Liver (tissue), 9 donors: ENCODE results near the gene CNKSR1. TPM values are rescaled to one million over a fixed set of nuclear protein-coding genes. Genes with fewer than 3 reads are reported as not detected.

ENCODE experiments used
- DNase-seq: peaks from one replicate; pipeline ENCODE4 v3.0.0-alpha.2; 2017; ENCODE audit warnings: low spot score
- H3K27ac ChIP-seq, 2 donors: one replicate each; pipeline ENCODE4 v1.7.0; 2013; ENCODE audit warnings: inconsistent platforms in 2 of 2, low read length in 2 of 2, control low read depth in 1 of 2, low read depth in 1 of 2, mild to moderate bottlenecking in 1 of 2
- H3K27me3 ChIP-seq, 4 donors: one replicate each; pipeline versions ENCODE4 v1.6.1 to v1.7.0; 2013; ENCODE audit warnings: low read length in 3 of 4, inconsistent platforms in 1 of 4, mild to moderate bottlenecking in 1 of 4, moderate library complexity in 1 of 4; ENCODE audit not compliant: control insufficient read depth in 4 of 4, insufficient read depth in 4 of 4
- H3K36me3 ChIP-seq, 4 donors: one replicate each; pipeline versions ENCODE4 v1.6.1 to v1.7.0; 2013; ENCODE audit warnings: low read length in 3 of 4, mild to moderate bottlenecking in 3 of 4, low read depth in 1 of 4, moderate library complexity in 1 of 4; ENCODE audit not compliant: control insufficient read depth in 4 of 4, insufficient read depth in 3 of 4
- H3K4me1 ChIP-seq, 4 donors: one replicate each; pipeline versions ENCODE4 v1.6.1 to v1.7.0; 2013; ENCODE audit warnings: low read length in 3 of 4, mild to moderate bottlenecking in 3 of 4, moderate library complexity in 1 of 4; ENCODE audit not compliant: control insufficient read depth in 4 of 4, insufficient read depth in 4 of 4
- H3K4me3 ChIP-seq, 3 donors: one replicate each; pipeline versions ENCODE4 v1.6.1 to v1.7.0; 2013; ENCODE audit warnings: low read length in 3 of 3, control low read depth in 1 of 3, low read depth in 1 of 3, mild to moderate bottlenecking in 1 of 3
- H3K9ac ChIP-seq, 2 donors: one replicate each; pipeline ENCODE4 v1.7.0; 2013; ENCODE audit warnings: low read length in 2 of 2, mild to moderate bottlenecking in 2 of 2, moderate library complexity in 2 of 2, control low read depth in 1 of 2, low read depth in 1 of 2
- H3K9me3 ChIP-seq, 4 donors: one replicate each; pipeline versions ENCODE4 v1.6.1 to v1.7.0; 2013; ENCODE audit warnings: low read length in 3 of 4; ENCODE audit not compliant: control insufficient read depth in 4 of 4
- ATF3 ChIP-seq: IDR thresholded peaks from 2 replicates; pipeline ENCODE4 v1.6.1; 2016; ENCODE audit warnings: antibody characterized with exemption
- CTCF ChIP-seq: fragments of 150-350 bp; IDR thresholded peaks from 2 replicates; pipeline ENCODE4 v1.5.1; 2017; ENCODE audit warnings: improper control_type of control experiment, low read depth, low read length; ENCODE audit not compliant: missing input control
- EGR1 ChIP-seq, 2 donors: IDR thresholded peaks; 2 replicates each; pipeline ENCODE4 v1.6.1; 2016 to 2018; ENCODE audit warnings: antibody characterized with exemption in 2 of 2, low read depth in 2 of 2
- FOXA1 ChIP-seq: IDR thresholded peaks from 2 replicates; pipeline ENCODE4 v1.6.1; 2016; ENCODE audit warnings: antibody characterized with exemption
- FOXA2 ChIP-seq: IDR thresholded peaks from 2 replicates; pipeline ENCODE4 v1.6.1; 2016; ENCODE audit warnings: antibody characterized with exemption
- GABPA ChIP-seq, 2 donors: IDR thresholded peaks in 1 of 2; conservative IDR thresholded peaks in 1 of 2; 2 replicates each; pipeline ENCODE4 v1.6.1; 2016; ENCODE audit warnings: antibody characterized with exemption in 2 of 2, mild to moderate bottlenecking in 1 of 2, moderate library complexity in 1 of 2
- HNF4A ChIP-seq, 2 donors: conservative IDR thresholded peaks; 2 replicates each; pipeline ENCODE4 v1.6.1; 2016; ENCODE audit warnings: antibody characterized with exemption in 2 of 2, mild to moderate bottlenecking in 2 of 2
- HNF4G ChIP-seq: IDR thresholded peaks from 2 replicates; pipeline ENCODE4 v1.6.1; 2016; ENCODE audit warnings: antibody characterized with exemption
- JUND ChIP-seq, 2 donors: IDR thresholded peaks; 2 replicates each; pipeline ENCODE4 v1.6.1; 2016; ENCODE audit warnings: antibody characterized with exemption in 2 of 2
- MAX ChIP-seq: IDR thresholded peaks from 2 replicates; pipeline ENCODE4 v1.6.1; 2016; ENCODE audit warnings: antibody characterized with exemption
- NR2F2 ChIP-seq: IDR thresholded peaks from 2 replicates; pipeline ENCODE4 v1.6.1; 2016; ENCODE audit warnings: antibody characterized with exemption
- RAD21 ChIP-seq, 2 donors: IDR thresholded peaks; 2 replicates each; pipeline ENCODE4 v1.6.1; 2016; ENCODE audit warnings: antibody characterized with exemption in 2 of 2, mild to moderate bottlenecking in 2 of 2
- REST ChIP-seq: IDR thresholded peaks from 2 replicates; pipeline ENCODE4 v1.6.1; 2016; ENCODE audit warnings: antibody characterized with exemption, mild to moderate bottlenecking
- RXRA ChIP-seq, 2 donors: IDR thresholded peaks; 2 replicates each; pipeline ENCODE4 v1.6.1; 2017 to 2018; ENCODE audit warnings: antibody characterized with exemption in 2 of 2, mild to moderate bottlenecking in 1 of 2
- SP1 ChIP-seq: IDR thresholded peaks from 2 replicates; pipeline ENCODE4 v1.6.1; 2018; ENCODE audit warnings: antibody characterized with exemption, mild to moderate bottlenecking
- TAF1 ChIP-seq: conservative IDR thresholded peaks from 2 replicates; pipeline ENCODE4 v1.6.1; 2016; ENCODE audit warnings: antibody characterized with exemption, mild to moderate bottlenecking
- YY1 ChIP-seq: IDR thresholded peaks from 2 replicates; pipeline ENCODE4 v1.6.1; 2016; ENCODE audit warnings: antibody characterized with exemption, mild to moderate bottlenecking
- ZBTB33 ChIP-seq: IDR thresholded peaks from 2 replicates; pipeline ENCODE4 v1.6.1; 2016; ENCODE audit warnings: antibody characterized with exemption
- WGBS: extraction: QIAGEN DNeasy Blood & Tissue Kit; methylation state at CpG from one replicate; pipeline ENCODE4 v1.1.7; 2013; 5-methylcytosine and 5-hydroxymethylcytosine counted together
- polyA plus RNA-seq, 2 donors: library from polyadenylated mRNA; stranded (reverse) in 1 of 2; unstranded in 1 of 2; fragments of 200-250 nt in 1 of 2; fragments of >200 nt in 1 of 2; fragmentation: Nextera tagmentation in 1 of 2; extraction: Ambion mirVana in 1 of 2; gene quantifications; one replicate each; pipeline versions ENCODE4 v1.2.1 to v1.2.3, GENCODE V29; 2013 to 2015
- total RNA-seq, 2 donors: library from RNA; depleted of rRNA; stranded (reverse); fragments of >200 nt; gene quantifications; one replicate each; pipeline ENCODE4 v1.2.3, GENCODE V29; 2014
- donor health status: healthy.
- donor health status: healthy.
- donor health status: healthy.
- donor health status: healthy.
- donor health status: healthy.

Gene CNKSR1
- total and polyA plus RNA-seq, 4 donors = 0.48 to 2.2 (median 0.87) TPM

- no peaks in the 10 kb centered on the region for H3K4me1 ChIP-seq
Observed at GRCh38 chr1:26184883-26185282, 7.6 kb downstream of the CNKSR1 start.

More at GRCh38 chr1:26184883-26185282, 7.6 kb downstream of the CNKSR1 start:
- H3K27me3 ChIP-seq = no peaks in the 10 kb centered on the region
- DNase-seq = no peak
- 96% methylated on average over 21 of the region's 21 CpGs for WGBS
- TF ChIP-seq EGR1 (IDR thresholded peaks at IDR 0.05; ENCODE audit: low read depth in 2 of 2) (no peak), NR2F2 (no peak), JUND (IDR thresholded peaks at IDR 0.05) (no peak), GABPA (IDR thresholded peaks at IDR 0.05 in 1 of 2, conservative IDR thresholded peaks at IDR 0.05 in 1 of 2) (no peak), FOXA2 (no peak), TAF1 (no peak), YY1 (no peak), SP1 (no peak), MAX (no peak), REST (no peak), FOXA1 (no peak), CTCF (no peak), ATF3 (no peak), RAD21 (IDR thresholded peaks at IDR 0.05) (no peak), RXRA (IDR thresholded peaks at IDR 0.05) (no peak), ZBTB33 (no peak), HNF4A (conservative IDR thresholded peaks at IDR 0.05) (no peak), HNF4G (no peak)
- H3K4me3 ChIP-seq = no peak overlapping the region
- no peaks in the 10 kb centered on the region for H3K36me3 ChIP-seq
- no peaks in the 10 kb centered on the region for H3K9me3 ChIP-seq
- no peak overlapping the region for H3K27ac ChIP-seq
- H3K9ac ChIP-seq = no peak overlapping the region
